Mononuclear cell (primary cell): Measurements from ENCODE around the gene C1QTNF7. TPM values are rescaled to one million over a fixed set of nuclear protein-coding genes. Genes with fewer than 3 reads are reported as not detected.

Experiments used
- total RNA-seq: library from RNA; depleted of rRNA; stranded (reverse); fragments of >200 nt; gene quantifications from one replicate; pipeline ENCODE4 v1.2.3, GENCODE V29; 2012

Gene C1QTNF7
- total RNA-seq, 1 donor, result 0.10 TPM

Other genes with a start within 250 kb of the C1QTNF7 start
- gene CC2D2A, start 41.8 kb downstream of the C1QTNF7 start, total RNA-seq, result 0.63 TPM
- 245 TPM for gene FBXL5, start 227.3 kb downstream of the C1QTNF7 start, total RNA-seq